ENCODE data around the gene FAM181A. TPM values are rescaled to one million over a fixed set of nuclear protein-coding genes. Genes with fewer than 3 reads are reported as not detected.

Gene FAM181A
- total and polyA plus RNA-seq, 10 of the 15 experiments (the other 5 are each of a cell fraction or from before 2014, with no cell fraction given) = not detected

GRCh38 chr14:93893661-93894261, 33.4 kb upstream of the FAM181A start (continued):
- TF ChIP-seq, protein P1, sequence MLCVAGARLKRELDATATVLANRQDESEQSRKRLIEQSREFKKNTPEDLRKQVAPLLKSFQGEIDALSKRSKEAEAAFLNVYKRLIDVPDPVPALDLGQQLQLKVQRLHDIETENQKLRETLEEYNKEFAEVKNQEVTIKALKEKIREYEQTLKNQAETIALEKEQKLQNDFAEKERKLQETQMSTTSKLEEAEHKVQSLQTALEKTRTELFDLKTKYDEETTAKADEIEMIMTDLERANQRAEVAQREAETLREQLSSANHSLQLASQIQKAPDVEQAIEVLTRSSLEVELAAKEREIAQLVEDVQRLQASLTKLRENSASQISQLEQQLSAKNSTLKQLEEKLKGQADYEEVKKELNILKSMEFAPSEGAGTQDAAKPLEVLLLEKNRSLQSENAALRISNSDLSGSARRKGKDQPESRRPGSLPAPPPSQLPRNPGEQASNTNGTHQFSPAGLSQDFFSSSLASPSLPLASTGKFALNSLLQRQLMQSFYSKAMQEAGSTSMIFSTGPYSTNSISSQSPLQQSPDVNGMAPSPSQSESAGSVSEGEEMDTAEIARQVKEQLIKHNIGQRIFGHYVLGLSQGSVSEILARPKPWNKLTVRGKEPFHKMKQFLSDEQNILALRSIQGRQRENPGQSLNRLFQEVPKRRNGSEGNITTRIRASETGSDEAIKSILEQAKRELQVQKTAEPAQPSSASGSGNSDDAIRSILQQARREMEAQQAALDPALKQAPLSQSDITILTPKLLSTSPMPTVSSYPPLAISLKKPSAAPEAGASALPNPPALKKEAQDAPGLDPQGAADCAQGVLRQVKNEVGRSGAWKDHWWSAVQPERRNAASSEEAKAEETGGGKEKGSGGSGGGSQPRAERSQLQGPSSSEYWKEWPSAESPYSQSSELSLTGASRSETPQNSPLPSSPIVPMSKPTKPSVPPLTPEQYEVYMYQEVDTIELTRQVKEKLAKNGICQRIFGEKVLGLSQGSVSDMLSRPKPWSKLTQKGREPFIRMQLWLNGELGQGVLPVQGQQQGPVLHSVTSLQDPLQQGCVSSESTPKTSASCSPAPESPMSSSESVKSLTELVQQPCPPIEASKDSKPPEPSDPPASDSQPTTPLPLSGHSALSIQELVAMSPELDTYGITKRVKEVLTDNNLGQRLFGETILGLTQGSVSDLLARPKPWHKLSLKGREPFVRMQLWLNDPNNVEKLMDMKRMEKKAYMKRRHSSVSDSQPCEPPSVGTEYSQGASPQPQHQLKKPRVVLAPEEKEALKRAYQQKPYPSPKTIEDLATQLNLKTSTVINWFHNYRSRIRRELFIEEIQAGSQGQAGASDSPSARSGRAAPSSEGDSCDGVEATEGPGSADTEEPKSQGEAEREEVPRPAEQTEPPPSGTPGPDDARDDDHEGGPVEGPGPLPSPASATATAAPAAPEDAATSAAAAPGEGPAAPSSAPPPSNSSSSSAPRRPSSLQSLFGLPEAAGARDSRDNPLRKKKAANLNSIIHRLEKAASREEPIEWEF (IDR thresholded peaks at IDR 0.05; ENCODE audit: insufficient replicate concordance, low read depth, low read length) = no peak
- no peak for TF ChIP-seq USF2 (IDR thresholded peaks at IDR 0.05; ENCODE audit: borderline replicate concordance, low read depth, low read length)
- TF ChIP-seq SMC3 (IDR thresholded peaks at IDR 0.05; ENCODE audit: borderline replicate concordance, low read length) = no peak

DNA sequence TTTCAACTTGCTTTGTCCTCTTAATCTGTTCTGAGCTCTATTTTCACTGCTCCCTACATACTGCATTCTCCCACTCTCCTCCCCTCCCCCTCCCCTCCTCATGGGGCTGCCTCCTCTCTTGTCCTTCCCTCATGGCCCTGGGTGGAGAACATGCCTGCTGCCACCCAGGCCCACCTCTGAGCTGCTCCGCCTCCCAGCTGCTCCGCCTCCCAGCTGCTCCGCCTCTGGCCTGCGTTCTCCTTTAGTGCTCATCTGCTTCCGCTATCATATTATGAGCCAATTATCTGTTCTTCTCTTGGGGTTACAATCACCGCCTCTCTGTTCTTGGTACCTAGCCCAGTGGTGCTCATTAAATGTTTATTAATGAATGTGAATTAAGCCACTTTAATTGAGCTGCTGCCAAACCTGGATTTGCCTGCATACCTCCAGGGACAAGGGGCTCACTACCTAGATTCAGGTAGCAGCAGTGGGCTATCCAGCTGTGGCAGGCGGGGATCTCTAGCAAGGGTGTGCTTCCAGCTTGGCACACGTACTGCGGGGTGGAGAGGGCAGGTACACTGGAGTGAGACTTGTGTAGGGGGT, 32.0 kb upstream of the FAM181A start:
- Histone ChIP-seq H2AFZ (ENCODE audit: control insufficient read depth, low read depth, low read length) (no peak overlapping the region), H3K4me2 (ENCODE audit: control insufficient read depth, insufficient read depth) (no peak overlapping the region), H3K36me3 (ENCODE audit: control insufficient read depth in 2 of 2, insufficient read depth in 2 of 2, low read length in 1 of 2) (no peaks in the 10 kb centered on the region), H3K4me1 (ENCODE audit: control insufficient read depth, insufficient read depth, low read length) (no peaks in the 10 kb centered on the region), H4K20me1 (ENCODE audit: control insufficient read depth, insufficient read depth) (no peaks in the 10 kb centered on the region), H3K4me3 (no peak overlapping the region), H3K27ac (ENCODE audit: control insufficient read depth, insufficient read depth) (no peak overlapping the region), H3K27me3 (replicated peaks in 1 of 2; ENCODE audit: control insufficient read depth in 2 of 2, insufficient read depth in 2 of 2, low read length in 1 of 2) (peaks cover 3 to 7% of the 10 kb centered on the region in 2 experiments; a peak in 3 of 4 replicates), H3K79me2 (ENCODE audit: control insufficient read depth, insufficient read depth, low read length) (no peaks in the 10 kb centered on the region), H3K9ac (ENCODE audit: control insufficient read depth, insufficient read depth, low read length) (no peak overlapping the region), H3K9me3 (replicated peaks; ENCODE audit: control insufficient read depth, insufficient read depth, low read length) (no peaks in the 10 kb centered on the region)
- 53% methylated on average over 9 of the region's 9 CpGs for WGBS (ENCODE audit: insufficient coverage, insufficient replicate concordance, low lambda C conversion rate, missing lambda C conversion rate)
- no TSS peak for BruUV-seq (replicated peaks)
- intact Hi-C loops (cut with micrococcal nuclease; ENCODE audit: unreplicated experiment) (no loop called here), in situ Hi-C loops (cut with MboI) (no loop called here)
- CTCF ChIA-PET = interaction anchor here (0.8 to 9.5 kb wide), 5 partner anchors 12 to 240 kb away, joined by 3 to 55 read pairs (median 4); no protein-coding TSS in a partner anchor
- ATAC-seq (no peak), FAIRE-seq (no peak), DNase-seq (ENCODE audit: low read depth, low spot score) (no peak)
- POLR2A ChIA-PET = no interaction called here
- RAD21 ChIA-PET (ENCODE audit: unreplicated experiment) = no interaction called here
- SMC1A ChIA-PET (ENCODE audit: uncharacterized antibody, unreplicated experiment) = interaction anchor here (1.0 kb wide), 1 partner anchor 241 kb away, joined by 3 read pairs; no protein-coding TSS in a partner anchor
- TF ChIP-seq RAD21 (IDR thresholded peaks at IDR 0.05; ENCODE audit: insufficient read depth, low read depth, low read length) (no peak), KAT2A (conservative IDR thresholded peaks at IDR 0.05; ENCODE audit: control insufficient read depth, low read depth, low read length) (no peak), POLR2A (IDR thresholded peaks at IDR 0.05; ENCODE audit: low read depth, low read length) (no peak), ATF3 (IDR thresholded peaks at IDR 0.05; ENCODE audit: borderline replicate concordance, extremely low read depth, low read depth, low read length) (no peak), BACH1 (IDR thresholded peaks at IDR 0.05; ENCODE audit: borderline replicate concordance) (no peak), ZNF24 (IDR thresholded peaks at IDR 0.05) (no peak), ZNF217 (IDR thresholded peaks at IDR 0.05) (no peak), LARP7 (IDR thresholded peaks at IDR 0.05) (no peak)
- TF ChIP-seq, protein P2, sequence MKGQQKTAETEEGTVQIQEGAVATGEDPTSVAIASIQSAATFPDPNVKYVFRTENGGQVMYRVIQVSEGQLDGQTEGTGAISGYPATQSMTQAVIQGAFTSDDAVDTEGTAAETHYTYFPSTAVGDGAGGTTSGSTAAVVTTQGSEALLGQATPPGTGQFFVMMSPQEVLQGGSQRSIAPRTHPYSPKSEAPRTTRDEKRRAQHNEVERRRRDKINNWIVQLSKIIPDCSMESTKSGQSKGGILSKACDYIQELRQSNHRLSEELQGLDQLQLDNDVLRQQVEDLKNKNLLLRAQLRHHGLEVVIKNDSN (IDR thresholded peaks at IDR 0.05; ENCODE audit: borderline replicate concordance, extremely low read length, insufficient read depth, low read depth, low read length) = no peak
